KMS-11 (cell line): ENCODE results near the gene CCSER1.
"Not testable (repeated sequence)": the region's sequence is repeated elsewhere in the genome, so short reads cannot be mapped to it uniquely, and the experiment has no call there.

Experiments
- H2AFZ ChIP-seq: fragments of 200-600 bp; sonication (generic); 2 replicates; pipeline ENCODE4 v1.6.1; 2016; ENCODE audit warnings: antibody characterized with exemption, mixed run types, low read depth
- H3K27ac ChIP-seq: fragments of 200-600 bp; sonication (generic); 2 replicates; pipeline ENCODE4 v1.6.1; 2016; ENCODE audit warnings: mild to moderate bottlenecking, mixed run types
- H3K27me3 ChIP-seq: fragments of 200-600 bp; sonication (generic); 2 replicates; pipeline ENCODE4 v1.6.1; 2017; ENCODE audit warnings: mild to moderate bottlenecking, low read depth, mixed run types, moderate library complexity; ENCODE audit not compliant: insufficient read depth
- H3K36me3 ChIP-seq: fragments of 200-600 bp; sonication (generic); 2 replicates; pipeline ENCODE4 v1.6.1; 2017; ENCODE audit warnings: mild to moderate bottlenecking, mixed run types; ENCODE audit not compliant: insufficient read depth
- H3K4me1 ChIP-seq: fragments of 200-600 bp; sonication (generic); 2 replicates; pipeline ENCODE4 v1.6.1; 2016; ENCODE audit warnings: mild to moderate bottlenecking, low read depth, mixed run types; ENCODE audit not compliant: poor library complexity, severe bottlenecking
- H3K4me2 ChIP-seq: fragments of 200-600 bp; sonication (generic); 2 replicates; pipeline ENCODE4 v1.7.0; 2016; ENCODE audit warnings: mild to moderate bottlenecking, mixed run types
- H3K4me3 ChIP-seq: fragments of 200-600 bp; sonication (generic); IDR thresholded peaks from 2 replicates; pipeline ENCODE4 v1.6.1; 2017; ENCODE audit warnings: low read depth, low read length, mixed read lengths; ENCODE audit not compliant: insufficient read depth
- H3K79me2 ChIP-seq: fragments of 200-600 bp; sonication (generic); 2 replicates; pipeline ENCODE4 v1.6.1; 2016; ENCODE audit warnings: low read depth, mixed run types; ENCODE audit not compliant: insufficient read depth
- H3K9ac ChIP-seq: fragments of 200-600 bp; sonication (generic); 2 replicates; pipeline ENCODE4 v1.6.1; 2016; ENCODE audit warnings: mild to moderate bottlenecking, mixed run types
- H4K20me1 ChIP-seq: fragments of 200-600 bp; sonication (generic); 2 replicates; pipeline ENCODE4 v1.6.1; 2016; ENCODE audit warnings: mild to moderate bottlenecking, mixed run types; ENCODE audit not compliant: insufficient read depth
- CTCF ChIP-seq: fragments of 200-600 bp; sonication (generic); conservative IDR thresholded peaks from 2 replicates; pipeline ENCODE4 v1.6.1; 2017; ENCODE audit warnings: low read depth, mild to moderate bottlenecking, antibody characterized with exemption, low read length, moderate library complexity, mixed read lengths

The CCSER1 gene

GRCh38 chr4:91085961-91086360, 958.8 kb downstream of the CCSER1 start:
- Histone ChIP-seq H2AFZ (no peak overlapping the region), H3K4me2 (no peak overlapping the region), H3K4me3 (no peak overlapping the region), H3K4me1 (no peaks in the 10 kb centered on the region), H3K27me3 (no peaks in the 10 kb centered on the region), H3K27ac (no peak overlapping the region), H3K9ac (no peak overlapping the region), H4K20me1 (no peaks in the 10 kb centered on the region), H3K79me2 (no peaks in the 10 kb centered on the region), H3K36me3 (no peaks in the 10 kb centered on the region)
- TF ChIP-seq CTCF, result no peak

- Histone ChIP-seq H3K36me3 (no peaks in the 10 kb centered on the region), H3K27ac (no peak overlapping the region), H3K4me2 (no peak overlapping the region), H2AFZ (no peak overlapping the region), H3K27me3 (no peaks in the 10 kb centered on the region), H4K20me1 (no peaks in the 10 kb centered on the region), H3K79me2 (no peaks in the 10 kb centered on the region), H3K9ac (no peak overlapping the region), H3K4me3 (no peak overlapping the region), H3K4me1 (no peaks in the 10 kb centered on the region)
- TF ChIP-seq CTCF, result no peak
Observed at GRCh38 chr4:91087743-91088142, 960.5 kb downstream of the CCSER1 start.

- H4K20me1 ChIP-seq, result no peaks in the 10 kb centered on the region
- H3K27me3 ChIP-seq, result no peaks in the 10 kb centered on the region
- no peak overlapping the region for H3K4me2 ChIP-seq
- H3K4me1 ChIP-seq, result no peaks in the 10 kb centered on the region
- no peak overlapping the region for H3K4me3 ChIP-seq
- no peak for TF ChIP-seq CTCF
- no peak overlapping the region for H3K9ac ChIP-seq
- no peak overlapping the region for H2AFZ ChIP-seq
- H3K36me3 ChIP-seq, result no peaks in the 10 kb centered on the region
- H3K27ac ChIP-seq, result no peak overlapping the region
- no peaks in the 10 kb centered on the region for H3K79me2 ChIP-seq
Observed at GRCh38 chr4:91089178-91089577, 962.0 kb downstream of the CCSER1 start.

- no peaks in the 10 kb centered on the region for H3K36me3 ChIP-seq
- no peak overlapping the region for H3K27ac ChIP-seq
- H3K4me2 ChIP-seq, result no peak overlapping the region
- H4K20me1 ChIP-seq, result no peaks in the 10 kb centered on the region
- no peaks in the 10 kb centered on the region for H3K79me2 ChIP-seq
- TF ChIP-seq CTCF, result no peak
- H3K9ac ChIP-seq, result no peak overlapping the region
- H3K27me3 ChIP-seq, result no peaks in the 10 kb centered on the region
- H3K4me3 ChIP-seq, result no peak overlapping the region
- H2AFZ ChIP-seq, result no peak overlapping the region
- H3K4me1 ChIP-seq, result no peaks in the 10 kb centered on the region
Observed at GRCh38 chr4:91092398-91092980, 965.3 kb downstream of the CCSER1 start.

- H3K36me3 ChIP-seq, H3K79me2 ChIP-seq, H3K4me1 ChIP-seq, H3K27ac ChIP-seq, H3K27me3 ChIP-seq, H3K4me3 ChIP-seq, H4K20me1 ChIP-seq, H3K4me2 ChIP-seq, H3K9ac ChIP-seq, H2AFZ ChIP-seq: not testable (repeated sequence)
Observed at GRCh38 chr4:91094220-91094619, 967.0 kb downstream of the CCSER1 start.
